ENCODE results near the gene RASGRF1. TPM values are rescaled to one million over a fixed set of nuclear protein-coding genes. Genes with fewer than 3 reads are reported as not detected.
A peak's percentile ranks its signal among the peaks of the same experiment; 100 is the strongest.

Gene RASGRF1
- total and polyA plus RNA-seq, 9 of the 15 experiments (the other 6 are each of a cell fraction or from before 2014, with no cell fraction given): 0.03 to 0.58 (median 0.06) TPM; not detected in 1

GRCh38 chr15:78944669-78945407 is 145.7 kb downstream of the RASGRF1 start, which contains the start of gene CTSH (continued):
- TF ChIP-seq NCOA2 (IDR thresholded peaks at IDR 0.05; ENCODE audit: partially characterized antibody in 2 of 2) (no peak), CEBPG (CRISPR knock-in tag; IDR thresholded peaks at IDR 0.05) (no peak), CEBPG (tag; conservative IDR thresholded peaks at IDR 0.05 in 1 of 2, IDR thresholded peaks at IDR 0.05 in 1 of 2) (no peak), ATF7 (IDR thresholded peaks at IDR 0.05) (peak; percentile 44; the same call in 1 of the 2 replicates), MAX (CRISPR knock-in tag; IDR thresholded peaks at IDR 0.05) (peak; percentile 83), PCBP1 (IDR thresholded peaks at IDR 0.05; ENCODE audit: low read depth, low read length, poor library complexity, severe bottlenecking) (peak; percentile 55), CBX1 (IDR thresholded peaks at IDR 0.05; ENCODE audit: low read depth) (0 out of 2 replicates have a peak, but pooled peaks have one; percentile 48), PTBP1 (IDR thresholded peaks at IDR 0.05; ENCODE audit: low read depth, low read length) (no peak), ZNF398 (CRISPR knock-in tag; IDR thresholded peaks at IDR 0.05) (no peak), THRAP3 (IDR thresholded peaks at IDR 0.05; ENCODE audit: borderline replicate concordance) (no peak), GTF2E2 (tag; IDR thresholded peaks at IDR 0.05) (no peak), RBM34 (IDR thresholded peaks at IDR 0.05; ENCODE audit: borderline replicate concordance, insufficient read depth, low read length) (no peak), ZEB2 (IDR thresholded peaks at IDR 0.05) (peak; percentile 78), CCNT2 (IDR thresholded peaks at IDR 0.05; ENCODE audit: borderline replicate concordance, extremely low read depth, insufficient read length, low read depth, low read length) (peak; percentile 67), TRIM25 (IDR thresholded peaks at IDR 0.05; ENCODE audit: borderline replicate concordance) (no peak), TAF9B (IDR thresholded peaks at IDR 0.05; ENCODE audit: partially characterized antibody) (no peak), SRSF9 (IDR thresholded peaks at IDR 0.05; ENCODE audit: borderline replicate concordance, low read depth, low read length) (no peak), HMGXB4 (CRISPR knock-in tag; IDR thresholded peaks at IDR 0.05) (no peak), BRF2 (IDR thresholded peaks at IDR 0.05; ENCODE audit: borderline replicate concordance, insufficient read depth, insufficient read length) (no peak), ARID2 (IDR thresholded peaks at IDR 0.05) (no peak), MXI1 (IDR thresholded peaks at IDR 0.05; ENCODE audit: low read depth, low read length) (no peak)
